Bone marrow (tissue), 2 donors: ENCODE data around the gene NUP153.
"Not testable (repeated sequence)": the region's sequence is repeated elsewhere in the genome, so short reads cannot be mapped to it uniquely, and the experiment has no call there.

ENCODE experiments used
- DNase-seq, 2 donors: peaks; one replicate each; lab custom pipeline; 2025; lab: John Stamatoyannopoulos, UW

NUP153 gene

DNA sequence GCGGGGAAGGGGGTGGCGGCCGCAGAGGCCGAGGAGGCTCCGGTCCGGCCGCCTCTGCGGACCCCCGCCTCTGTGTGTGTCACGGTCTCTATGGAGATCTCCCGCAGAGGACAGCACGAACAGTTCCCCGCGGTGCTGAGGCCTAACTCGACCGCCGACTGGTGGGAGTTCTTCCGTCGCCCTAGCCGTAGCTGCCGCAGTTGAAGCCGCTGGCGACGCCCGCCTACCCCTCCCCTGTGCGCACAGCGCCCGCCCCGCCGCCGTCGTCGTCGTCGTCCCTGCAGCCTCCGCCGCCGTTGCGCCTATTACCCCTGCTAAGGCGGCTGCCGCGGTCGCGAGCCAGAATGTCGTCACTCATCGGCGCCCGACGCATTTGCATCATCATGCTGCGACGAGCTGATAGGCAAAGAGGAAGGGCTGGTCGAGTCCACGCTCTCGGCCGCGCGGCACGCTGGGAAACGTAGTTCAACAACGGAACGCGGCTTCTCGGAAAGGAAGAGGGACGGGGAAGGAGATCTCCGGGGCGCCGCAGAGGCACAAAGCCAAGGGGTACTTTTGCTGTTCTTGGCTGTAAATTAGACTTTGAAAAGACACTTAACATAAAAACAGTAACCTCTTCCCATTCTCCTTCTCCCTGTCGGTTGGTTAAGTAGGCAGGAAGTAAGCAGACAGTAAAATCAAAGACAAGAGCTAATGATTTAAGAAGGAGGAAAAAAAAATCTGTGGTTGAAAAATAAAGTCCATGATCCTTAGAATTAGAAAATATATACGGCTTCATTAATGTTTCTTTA is at the start of gene NUP153:
Gene NUP153 (minus strand): TSS at position 346 of the 791 bp plus-strand sequence. CDS start 538 bp downstream, outside the sequence.
- DNase-seq: peak; percentile 96 to 99

DNA sequence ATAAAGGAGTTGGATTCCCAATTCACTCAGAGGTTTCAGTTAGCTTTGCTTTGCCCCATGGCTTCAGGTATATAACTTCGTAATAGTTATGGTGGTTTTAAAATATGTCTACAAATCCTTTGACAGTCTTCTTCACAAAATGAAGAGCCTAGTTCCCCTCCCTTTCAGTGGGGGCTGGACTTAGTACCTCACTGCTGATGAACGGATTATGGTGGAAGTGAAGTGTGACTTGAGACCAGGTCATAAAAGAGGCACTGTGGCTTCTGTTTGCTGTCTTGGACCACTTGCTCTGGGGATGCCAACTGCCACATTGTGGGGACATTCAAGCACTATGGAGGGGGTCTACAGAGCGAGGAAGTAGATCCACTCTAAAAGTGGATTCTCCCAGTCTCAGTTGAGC is 47.5 kb upstream of the NUP153 start:
- no peak for DNase-seq

DNA sequence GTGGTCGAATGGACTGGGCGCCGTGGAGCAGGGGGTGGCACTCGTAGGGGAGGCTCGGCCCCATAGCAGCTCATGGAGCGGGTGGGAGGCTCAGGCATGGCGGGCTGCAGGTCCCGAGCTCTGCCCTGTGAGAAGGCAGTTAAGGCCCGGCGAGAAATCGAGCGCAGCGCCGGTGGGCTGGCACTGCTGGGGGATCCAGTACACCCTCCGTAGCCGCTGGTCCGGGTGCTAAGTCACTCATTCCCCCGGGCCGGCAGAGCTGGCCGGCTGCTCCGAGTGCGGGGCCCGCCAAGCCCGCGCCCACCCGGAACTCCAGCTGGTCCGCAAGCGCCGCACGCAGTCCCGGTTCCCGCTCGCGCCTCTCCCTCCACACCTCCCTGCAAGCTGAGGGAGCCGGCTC is 38.6 kb upstream of the NUP153 start:
- not testable (repeated sequence) for DNase-seq

DNA sequence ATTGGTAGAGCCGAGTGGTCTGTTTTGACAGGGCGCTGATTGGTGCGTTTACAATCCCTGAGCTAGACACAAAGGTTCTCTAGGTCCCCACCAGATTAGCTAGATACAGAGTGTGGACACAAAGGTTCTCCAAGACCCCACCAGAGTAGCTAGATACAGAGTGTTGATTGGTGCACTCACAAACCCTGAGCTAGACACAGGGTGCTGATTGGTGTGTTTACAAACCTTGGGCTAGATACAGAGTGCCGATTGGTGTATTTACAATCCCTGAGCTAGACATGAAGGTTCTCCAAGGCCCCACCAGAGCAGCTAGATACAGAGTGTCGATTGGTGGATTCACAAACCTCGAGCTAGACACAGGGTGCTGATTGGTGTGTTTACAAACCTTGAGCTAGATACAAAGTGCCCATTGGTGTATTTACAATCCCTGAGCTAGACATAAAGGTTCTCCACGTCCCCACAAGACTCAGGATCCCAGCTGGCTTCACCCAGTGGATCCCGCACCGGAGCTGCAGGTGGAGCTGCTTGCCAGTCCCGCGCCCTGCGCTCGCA is 38.1 kb upstream of the NUP153 start:
- DNase-seq: not testable (repeated sequence)

DNA sequence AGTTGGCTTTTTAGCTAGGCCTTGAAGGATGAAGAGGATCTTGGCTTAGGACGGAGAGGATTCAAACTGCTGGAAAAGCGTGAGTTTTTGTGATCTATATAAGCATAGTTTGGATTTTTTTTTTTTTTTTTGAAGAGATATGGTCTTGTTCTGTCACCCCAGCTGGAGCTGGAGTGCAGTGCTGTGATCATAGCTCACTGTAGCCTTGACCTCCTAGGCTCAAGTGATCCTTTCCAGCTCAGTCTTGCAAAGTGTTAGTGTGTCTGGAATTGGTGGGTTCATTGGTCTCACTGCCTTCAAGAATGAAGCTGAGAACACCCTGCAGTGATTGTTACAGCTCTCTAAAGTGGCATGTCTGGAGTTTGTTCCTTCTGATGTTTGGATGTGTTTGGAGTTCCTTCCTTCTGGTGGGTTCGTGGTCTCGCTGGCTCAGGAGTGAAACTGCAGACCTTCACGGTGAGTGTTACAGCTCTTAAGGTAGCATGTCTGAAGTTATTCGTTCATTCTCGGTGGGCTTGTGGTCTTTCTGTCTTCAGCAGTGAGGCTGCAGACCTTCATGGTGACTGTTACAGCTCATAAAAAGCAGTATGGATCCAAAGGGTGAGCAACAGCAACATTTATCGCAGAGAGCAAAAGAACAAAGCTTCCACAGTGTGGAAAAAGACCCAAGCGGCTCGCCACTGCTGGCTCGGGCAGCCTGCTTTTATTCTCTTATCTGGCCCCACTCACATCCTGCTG is 37.5 kb upstream of the NUP153 start:
- no peak for DNase-seq

DNA sequence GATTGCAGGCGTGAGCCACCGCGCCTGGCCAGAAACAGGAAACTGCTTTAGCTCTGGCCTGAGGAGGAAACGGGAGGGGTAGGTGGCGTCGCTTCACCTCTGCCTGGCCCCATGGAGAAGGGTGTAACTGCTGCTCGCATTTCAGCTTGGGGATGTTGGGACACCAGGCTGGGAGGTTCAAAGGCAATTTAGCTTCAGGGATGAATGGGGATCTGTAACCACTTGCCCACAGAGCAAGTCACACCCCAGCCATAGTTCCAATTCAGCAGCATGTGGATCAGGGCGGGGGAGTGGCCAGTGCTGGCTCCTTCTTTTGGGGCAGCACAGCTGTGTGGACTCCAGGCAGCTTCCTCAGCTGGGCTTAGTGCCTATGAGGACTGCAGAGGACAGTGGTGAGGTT is 34.8 kb upstream of the NUP153 start:
- no peak for DNase-seq

DNA sequence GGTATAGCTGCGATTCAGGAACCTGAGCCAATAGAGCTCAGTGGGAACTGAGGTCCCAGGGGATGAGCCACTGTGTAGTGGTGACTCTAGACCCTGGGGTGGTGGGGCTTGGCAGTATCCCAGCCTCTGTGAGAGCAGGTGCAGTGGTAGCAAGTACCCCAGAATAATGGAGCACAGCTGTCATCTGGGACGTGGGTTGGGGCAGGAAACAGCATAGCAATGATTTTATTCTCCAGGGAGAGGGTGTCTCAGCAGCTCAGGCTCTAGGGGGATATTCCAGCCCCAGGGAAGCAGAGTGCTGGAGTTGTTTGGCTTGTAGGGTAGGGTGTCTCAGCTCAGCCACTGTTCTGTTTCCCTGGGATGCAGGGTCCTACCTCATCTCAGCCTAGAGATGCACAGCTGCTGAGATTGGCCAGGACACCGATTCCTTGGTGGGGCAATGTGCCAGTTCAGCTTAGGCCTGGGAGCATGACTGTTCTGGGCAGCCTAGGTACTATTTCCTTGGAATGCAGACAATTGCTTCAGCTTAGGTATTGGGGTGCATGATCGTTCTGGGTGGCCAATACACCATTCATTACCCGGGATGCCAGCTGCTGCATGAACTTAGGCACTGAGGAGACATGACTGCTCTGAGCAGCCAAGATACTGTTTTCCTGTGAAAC is 34.0 kb upstream of the NUP153 start:
- DNase-seq: no peak

DNA sequence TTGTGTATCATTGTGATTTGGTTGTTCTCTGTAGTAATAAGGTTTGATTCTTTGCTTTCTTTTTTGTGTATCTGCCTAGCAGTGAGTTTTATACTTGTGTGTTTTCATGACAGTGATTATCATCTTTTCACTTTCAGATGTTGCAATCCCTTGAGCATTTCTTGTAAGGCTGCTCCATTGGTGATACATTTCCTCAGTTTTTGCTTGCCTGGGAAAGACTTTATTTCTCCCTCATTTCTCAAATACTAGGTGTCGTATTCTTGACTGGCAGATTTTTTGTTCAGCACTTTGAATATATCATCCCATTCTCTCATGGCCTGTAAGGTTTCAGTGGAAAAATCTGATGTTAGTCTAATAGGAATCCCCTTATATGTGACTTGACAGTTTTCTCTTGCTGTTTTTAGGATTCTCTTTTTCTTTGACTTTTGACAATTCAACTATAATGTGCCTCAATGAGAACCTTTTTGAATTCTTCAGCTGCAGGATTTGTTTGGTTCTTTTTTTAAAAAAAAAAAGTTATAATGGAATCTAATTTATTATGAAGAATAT is 31.1 kb upstream of the NUP153 start:
- no peak for DNase-seq

DNA sequence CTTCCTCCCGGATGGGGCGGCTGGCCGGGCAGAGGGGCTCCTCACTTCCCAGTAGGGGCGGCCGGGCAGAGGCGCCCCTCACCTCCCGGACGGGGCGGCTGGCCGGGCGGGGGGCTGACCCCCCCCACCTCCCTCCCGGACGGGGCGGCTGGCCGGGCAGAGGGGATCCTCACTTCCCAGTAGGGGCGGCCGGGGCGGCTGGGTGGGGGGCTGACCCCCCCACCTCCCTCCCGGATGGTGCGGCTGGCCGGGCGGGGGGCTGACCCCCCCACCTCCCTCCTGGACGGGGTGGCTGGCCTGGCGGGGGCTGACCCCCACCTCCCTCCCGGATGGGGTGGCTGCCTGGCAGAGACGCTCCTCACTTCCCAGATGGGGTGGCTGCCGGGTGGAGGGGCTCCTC is 28.6 kb upstream of the NUP153 start:
- not testable (repeated sequence) for DNase-seq

DNA sequence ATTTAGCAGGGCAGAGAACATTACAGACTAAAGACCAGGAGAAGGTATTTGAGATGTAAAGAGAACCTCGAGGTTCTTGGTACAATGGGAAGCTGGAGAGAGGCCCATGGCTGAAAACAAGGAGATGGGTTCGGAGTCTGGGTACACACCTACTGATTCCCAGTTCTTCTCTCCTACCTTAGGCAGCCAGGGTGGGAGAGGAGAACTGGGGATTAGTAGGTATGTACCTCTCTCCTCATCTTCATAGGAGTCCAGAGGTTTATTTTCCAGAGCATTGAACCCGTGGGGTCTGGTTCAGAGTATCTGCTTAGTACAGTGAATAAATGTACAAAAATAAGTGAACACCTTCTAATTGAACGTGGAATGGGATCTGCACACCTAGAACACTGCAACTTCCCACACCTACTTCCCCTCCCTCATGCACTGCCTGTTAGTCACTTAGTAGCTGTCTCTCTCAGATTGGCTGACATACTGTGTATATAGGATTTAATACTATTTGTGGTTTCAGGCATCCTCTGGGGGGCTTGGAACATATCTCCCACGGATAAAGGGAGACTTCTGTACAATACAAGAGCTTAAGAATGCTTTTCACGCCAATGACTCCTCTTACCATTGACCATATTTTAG is 23.5 kb upstream of the NUP153 start:
- no peak for DNase-seq

DNA sequence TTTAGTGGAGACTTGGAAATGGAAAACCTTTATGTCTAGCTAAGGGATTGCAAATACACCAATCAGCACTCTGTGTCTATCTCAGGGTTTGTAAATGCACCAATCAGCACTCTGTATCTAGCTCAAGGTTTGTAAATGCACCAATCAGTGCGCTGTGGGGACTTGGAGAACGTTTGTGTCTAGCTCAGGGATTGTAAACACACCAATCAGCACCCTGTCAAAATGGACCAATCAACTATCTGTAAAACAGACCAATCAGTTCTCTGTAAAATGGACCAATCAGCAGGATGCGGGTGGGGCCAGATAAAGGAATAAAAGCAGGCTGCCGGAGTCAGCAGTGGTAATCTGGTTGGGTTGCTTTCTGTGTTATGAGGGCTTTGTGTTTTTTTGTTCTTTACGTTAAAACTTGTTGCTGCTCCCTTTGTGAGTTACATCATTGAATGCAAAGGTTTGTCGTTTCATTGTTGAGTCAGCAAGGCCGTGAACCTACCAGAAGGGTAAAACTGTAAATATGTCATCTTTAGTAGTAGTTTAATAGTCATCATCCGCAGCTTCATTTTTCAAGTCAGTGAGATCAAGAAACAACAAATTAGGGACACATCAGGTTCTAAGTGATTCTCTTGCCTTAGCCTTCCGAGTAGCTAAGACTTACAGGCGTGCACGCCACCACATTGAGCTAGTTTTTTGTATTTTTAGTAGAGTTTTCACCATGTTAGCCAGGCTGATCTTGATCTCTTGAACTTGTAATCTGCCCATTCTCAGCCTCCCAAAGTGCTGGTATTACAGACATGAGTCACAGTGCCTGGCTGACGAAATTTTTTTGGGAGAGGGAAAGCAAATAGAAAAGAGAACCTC is 22.7 kb upstream of the NUP153 start:
- no peak for DNase-seq

DNA sequence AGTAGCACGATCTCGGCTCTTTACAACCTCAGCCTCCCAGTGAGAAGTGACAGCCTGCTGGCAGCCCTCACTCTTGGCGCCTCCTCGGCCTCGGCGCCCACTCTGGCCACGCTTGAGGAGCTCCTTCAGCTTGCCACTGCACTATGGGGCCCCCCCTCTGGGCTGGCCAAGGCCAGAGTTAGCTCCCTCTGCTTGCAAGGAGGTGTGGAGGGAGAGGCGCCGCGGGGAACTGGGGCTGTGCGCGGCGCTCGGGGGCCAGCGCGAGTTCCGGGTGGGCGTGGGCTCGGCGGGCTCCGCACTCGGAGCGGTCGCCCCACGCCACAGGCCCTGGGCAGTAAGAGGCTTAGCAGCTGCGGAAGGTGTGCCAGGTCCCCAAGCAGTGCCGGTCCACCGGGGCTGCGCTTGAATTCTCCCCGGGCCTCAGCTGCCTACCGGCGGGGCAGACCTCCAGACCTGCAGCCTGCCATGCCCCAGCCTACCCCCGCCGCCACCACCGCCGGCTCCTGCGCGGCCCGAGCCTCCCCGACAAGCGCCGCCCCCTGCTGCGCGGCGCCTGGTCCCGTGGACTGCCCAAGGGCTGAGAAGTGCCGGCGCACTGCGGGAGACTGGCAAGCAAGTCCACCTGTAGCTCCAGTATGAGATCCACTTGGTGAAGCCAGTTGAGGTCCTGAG is 22.0 kb upstream of the NUP153 start:
- DNase-seq: no peak

DNA sequence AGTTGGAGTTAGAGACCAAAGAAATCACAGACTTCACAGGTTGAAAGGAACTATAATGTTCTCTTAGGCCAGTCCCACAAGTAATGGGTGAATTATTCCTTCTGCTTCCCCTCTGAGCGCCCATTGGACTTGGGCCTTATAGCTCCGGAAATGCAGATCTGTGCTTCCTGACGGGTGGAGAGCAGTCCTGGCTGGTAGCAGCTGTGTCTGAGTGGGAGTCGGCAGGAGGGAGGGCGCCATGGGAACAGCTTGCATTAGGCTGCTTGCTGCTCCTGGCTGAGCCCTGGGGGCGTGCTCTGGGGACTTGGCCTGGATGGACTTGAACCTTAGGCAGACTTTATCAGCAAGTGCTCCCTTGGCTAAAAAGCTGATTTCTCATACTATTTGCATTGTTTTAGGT is 18.4 kb upstream of the NUP153 start:
- peak in 1 of 2 donors; percentile 57 for DNase-seq

DNA sequence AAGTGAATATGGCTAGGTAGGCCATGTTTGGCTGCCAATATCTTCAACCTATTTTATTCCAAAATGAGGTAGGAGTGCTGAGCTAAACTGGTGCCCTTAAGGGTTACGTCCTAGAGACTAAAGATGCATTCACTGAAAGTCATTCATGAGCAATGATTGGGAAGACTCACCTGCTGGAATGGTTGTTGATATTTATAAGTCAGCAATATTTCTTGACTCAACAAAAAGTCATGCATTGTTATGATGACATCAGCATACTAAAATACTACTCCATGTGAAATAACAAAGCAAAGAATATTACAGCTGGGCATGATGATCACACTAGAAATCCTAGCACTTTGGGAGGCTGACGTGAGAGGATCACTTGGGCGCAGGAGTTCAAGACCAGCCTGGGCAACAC is 17.6 kb upstream of the NUP153 start:
- no peak for DNase-seq

DNA sequence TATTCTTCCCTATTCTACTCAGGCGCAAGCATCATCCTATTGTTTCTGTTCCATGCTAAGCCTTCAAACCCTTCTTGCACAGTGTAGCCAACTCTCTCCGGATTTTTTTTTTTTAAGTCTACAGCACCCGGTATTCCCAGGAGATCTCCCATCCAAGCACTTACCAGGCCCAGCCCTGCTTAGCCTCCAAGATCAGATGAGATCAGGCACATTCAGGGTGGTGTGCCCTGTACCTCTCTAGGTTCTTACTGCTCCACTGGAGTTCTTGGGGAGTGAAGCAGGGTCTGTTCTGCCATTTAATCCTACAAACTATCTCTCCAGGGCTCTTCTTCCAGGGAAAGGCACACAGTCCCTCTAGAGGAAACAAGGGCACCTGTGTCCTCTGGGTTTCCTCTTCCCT is 14.9 kb upstream of the NUP153 start:
- DNase-seq: no peak

DNA sequence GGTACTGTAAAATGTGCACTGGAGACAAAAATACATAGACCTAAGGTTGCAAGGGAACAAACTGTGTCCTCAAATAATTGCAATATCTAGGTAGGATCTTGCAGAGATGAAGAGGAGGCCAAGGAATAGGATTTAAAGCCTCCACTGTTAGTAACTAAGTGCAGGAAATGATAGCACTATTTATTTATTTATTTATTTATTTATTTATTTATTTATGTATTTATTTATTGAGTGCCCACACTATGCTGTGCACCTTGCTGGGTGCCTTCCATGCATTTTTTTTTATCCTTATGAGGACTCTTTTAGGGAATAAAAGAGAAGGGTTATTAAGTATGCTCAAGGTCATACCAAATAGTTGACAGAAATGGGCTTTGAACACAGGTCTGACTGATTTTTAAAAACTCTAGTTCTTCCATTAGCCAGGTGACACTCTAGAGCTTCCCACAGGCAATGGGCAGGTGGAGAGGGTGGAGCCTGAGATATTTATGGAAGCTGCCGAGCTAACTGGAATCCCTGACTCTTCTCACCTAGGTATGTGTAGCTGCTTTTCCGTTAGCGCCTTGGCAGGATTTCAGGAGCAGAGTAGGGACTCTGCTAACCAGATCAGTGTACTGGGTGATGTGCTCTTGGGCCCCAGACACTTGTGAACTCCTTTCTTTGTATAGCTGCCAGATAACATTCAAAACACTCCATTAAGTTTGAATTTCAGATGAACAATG is 12.8 kb upstream of the NUP153 start:
- no peak for DNase-seq

DNA sequence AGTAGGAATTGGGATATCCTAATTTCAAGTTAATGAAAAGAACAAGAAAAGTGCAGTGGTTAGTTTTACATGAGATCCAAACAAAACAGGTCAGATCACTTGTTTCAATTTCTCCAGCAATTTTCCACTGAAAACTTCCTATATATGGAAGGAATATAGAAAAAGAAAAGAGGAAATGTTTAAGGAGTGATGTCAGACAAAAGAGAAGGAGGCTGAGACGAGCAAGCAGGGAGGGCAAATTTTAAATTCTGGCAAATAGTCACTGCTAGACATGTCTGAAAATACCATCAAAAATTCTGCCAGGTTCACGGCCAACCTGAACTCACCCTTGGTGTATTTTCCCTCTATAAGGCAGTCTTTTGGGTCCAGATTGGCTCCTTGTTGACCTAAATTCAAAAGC is 9.5 kb upstream of the NUP153 start:
- no peak for DNase-seq

DNA sequence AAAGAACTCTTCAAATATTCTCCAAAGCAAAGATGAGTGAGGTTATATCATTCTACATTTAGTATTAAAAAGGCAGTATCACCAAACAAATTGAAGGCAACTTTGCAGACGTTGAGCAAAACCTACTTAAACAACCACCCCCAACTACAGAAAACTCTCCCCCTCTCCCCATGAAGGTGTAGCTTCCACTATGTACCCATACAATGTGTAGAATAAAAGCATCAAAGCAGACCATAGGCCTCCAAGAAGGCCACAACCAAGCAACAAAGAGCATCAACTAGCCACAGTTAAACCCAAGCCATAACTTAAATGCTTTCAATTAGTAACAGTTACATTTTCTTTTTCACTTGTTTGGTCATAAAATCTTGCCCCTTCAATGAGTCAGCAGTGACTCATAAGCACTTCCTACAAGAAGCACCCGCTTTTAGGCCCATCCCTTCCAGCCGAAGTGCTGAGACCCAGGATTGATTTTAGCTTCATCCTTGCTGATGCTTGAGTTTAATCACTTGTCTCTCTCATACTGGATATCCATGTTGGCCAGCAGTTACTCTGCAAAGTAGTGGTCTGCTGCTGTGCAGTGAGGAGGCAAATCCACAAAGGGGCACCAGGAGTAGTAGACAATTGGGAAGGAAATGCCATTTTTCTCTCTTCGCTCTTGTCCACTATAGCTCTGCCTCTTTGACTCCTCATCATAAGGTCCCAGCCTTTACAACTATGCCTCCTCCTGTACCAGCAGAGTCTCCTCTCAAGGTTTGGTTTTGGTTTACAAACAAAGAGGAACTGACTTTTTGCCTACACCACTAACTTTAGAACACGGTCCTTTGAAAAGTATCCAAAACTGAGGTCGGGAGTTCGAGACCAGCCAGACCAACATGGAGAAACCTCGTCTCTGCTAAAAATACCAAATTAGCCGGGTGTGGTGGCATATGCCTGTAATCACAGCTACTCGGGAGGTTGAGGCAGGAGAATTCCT is 8.4 kb upstream of the NUP153 start:
- DNase-seq: peak; percentile 24 to 81
